Measurements from ENCODE around the gene REXO1.
"Not testable (repeated sequence)": the region's sequence is repeated elsewhere in the genome, so short reads cannot be mapped to it uniquely, and the experiment has no call there.

Gene REXO1

DNA sequence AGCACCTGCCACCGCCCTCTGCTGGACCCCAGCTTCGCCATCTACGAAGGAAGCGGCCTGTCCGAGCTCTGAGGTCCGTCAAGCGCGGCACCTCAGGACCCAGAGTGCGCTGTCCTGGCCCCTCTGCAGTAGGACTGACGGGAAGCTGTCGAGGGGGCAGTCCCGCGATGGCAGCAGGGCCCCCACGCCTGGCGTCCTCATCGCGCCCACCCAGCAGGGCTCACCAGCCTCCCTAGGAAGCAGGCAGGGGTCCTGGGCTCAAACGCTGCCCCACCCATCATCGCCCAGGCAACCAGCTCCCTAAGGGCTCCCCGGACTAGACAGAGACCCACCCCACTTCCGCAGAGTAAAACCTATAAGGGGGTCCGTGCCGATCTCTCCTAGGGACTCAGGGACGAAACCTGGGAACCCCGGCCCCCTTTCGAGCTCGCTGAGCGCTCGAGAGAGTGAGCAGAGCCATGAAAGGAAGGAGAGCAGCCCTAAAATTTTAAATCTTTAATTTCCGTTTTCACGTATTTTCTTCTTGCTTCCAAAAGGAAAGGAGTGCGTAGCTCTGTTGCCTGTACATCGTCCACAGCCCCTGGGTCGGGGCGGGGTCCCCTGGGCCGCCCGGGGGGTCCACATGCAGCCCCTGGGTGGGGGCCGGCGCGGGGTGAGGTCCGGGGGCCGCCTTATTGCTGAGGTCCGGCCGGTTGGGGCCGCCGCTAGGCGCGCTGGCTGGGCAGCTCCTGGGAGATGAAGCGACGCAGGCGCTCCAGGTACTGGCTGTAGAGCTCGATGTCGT, 28.4 kb upstream of the REXO1 start:
- not testable (repeated sequence) for DNase-seq

DNA sequence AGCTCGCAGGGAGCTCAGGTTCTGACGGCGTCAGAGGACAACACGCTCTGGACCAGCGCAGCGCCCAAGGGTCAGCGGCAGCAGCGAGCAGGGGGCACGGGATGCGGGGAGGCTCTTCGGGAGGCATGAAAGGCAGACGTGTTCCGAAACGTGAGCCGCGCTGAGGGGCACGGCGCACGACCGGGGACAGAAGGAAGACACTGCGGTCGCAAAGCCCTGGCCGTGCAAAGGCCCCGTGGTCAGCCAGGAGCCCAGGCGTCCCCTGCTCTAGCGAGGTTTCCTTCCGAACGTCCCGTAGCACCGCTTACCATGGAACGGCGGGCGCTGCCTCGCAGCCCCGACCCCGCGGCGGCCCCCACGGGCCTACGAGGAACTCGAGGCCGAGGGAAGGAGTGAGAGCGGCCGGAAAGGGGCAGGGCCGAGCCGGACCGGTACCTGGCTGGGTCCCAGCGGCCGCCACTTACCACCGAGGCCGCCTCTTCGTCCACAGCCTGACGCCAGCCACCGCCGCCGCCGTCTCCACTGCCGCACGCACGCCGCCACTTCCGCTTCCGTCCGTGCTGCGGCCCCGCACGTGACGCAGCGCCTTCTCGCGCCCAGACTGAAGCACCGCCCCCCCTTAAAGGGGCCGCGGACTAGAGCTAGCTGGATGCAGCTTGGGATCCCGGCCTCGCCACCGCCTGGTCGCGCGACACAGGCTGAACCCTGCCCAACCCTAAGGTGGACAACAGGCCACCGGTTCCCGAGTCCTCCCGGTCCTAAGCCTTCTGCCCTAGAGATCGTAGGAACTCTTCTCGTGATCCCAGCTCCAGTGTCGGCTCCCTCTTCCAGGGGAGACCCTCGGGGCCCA, 27.6 kb upstream of the REXO1 start:
- peak; percentile 92 for DNase-seq

DNA sequence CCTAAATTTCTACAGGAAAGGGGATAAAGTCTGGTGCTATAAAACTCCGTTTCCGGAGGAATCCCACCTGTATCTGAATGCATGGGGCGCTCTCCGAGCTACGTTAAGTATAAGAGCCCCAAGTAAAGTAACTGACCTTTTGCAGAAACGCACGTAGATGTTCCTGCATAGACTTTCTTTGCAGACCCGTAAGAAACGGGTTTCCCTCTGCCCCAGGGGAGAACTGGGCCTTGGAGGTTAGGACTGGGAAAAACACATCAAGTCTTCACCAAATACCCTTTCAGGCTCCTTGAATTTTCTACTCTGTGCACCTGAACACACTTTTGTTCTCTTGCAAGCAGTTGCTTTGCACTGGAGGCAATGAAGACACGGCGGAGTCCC, 27.0 kb upstream of the REXO1 start:
- not testable (repeated sequence) for DNase-seq

DNA sequence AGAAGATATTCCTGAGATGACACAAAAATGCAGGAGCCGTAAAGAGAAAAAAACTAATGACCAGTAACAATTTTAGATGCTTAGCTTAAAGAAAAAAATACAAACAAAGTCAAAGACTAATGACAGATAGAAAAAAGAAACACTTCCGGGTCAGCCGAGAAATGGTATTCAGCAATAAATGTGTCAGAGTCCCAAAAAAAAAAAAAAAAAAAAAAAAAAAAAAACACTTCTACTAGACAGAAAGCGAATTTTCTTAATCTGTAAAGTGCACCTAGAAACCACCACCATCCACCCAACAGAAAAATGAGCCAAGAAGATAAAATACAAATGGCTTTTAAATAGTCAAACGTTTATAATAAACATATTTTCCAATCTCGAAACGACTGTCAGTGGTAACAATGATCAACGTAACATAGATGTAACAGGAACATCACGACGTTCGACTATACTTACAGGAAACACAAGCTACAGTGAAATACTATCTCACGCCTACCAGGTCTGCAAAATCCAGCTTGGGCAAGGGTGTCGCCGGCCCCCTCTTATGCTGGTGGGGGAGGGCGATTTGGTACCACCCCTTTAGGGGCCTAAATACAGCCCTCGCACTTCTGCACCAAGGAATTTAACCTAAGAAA, 26.4 kb upstream of the REXO1 start:
- no peak for DNase-seq

DNA sequence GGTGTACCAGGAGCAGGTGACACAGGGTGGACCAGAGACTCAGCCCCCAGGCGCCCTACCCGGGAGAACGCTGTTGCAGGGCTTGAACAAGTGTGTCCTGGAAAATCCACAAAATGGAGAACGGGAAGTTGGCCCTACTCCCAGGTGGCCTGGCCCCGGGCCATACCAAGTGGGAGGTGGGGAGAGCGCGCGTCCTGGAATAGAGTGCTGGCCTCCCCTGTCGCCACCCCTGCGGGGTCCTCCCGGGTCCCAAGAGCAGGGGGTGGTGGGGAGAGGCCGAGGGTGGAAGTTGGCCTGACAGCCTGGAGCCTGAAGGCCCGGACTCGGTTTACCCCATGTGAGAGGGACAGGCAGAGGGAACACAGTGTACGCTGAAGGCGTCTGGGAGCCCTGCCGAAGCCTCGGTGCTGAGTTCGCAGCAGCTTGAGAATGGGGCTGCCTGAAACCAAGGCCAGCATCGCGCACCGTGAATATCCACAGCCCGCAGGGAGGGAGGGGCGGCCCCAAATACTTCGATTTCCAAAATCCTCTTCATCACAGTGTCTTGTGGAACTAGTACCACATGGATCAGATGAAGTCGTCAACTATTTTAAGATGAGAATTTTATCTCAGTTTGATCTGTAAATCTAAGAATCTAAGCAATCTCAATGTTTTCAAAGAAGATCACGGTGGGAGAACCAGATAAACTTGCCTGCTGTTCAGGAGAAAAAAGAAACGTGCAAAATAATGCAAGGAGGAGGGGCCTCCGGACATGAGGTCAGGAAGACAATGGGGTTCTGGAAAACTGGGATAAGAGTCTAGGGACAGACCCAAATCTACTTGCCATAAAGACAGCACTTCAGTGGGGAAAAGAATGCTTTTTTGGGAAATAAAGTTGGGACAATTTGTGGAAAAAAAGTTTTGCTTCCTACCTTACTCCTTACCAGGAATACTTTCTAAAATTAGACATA, 25.5 kb upstream of the REXO1 start:
- peak; percentile 59 for DNase-seq

DNA sequence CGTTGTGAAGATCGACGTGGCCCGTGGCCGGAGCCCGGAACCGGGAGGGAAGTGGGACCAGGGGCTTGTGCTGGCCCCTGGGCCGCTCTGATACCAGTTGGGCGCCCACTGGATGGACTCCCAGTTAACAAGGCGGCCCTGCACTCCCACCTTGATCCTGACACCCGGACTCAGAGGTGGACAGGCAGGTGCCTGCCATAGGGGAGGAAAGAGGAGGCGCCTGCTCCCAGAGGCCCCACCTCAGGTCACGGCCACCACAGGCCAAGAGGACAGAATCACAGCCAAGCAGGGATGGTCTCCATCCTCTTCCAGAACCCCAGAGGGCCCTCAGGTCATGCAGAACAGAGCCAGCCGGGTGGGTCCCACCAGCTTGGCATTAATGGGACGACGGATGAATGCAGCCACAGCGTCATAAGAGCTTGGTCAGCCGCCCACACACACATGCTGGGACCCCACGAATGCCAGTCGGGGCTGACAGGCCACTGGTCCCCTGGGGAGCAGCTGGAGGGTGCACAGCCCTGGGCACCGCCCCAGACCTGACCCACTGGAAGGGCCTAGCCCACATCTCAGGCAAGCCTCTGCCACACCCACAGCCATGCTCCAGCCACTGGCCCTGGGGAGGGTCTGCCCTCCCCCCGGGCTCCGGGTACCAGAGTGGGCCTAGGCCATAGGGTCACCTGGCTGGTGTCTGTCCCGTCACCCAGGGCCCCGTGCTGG, 24.7 kb upstream of the REXO1 start:
- no peak for DNase-seq

DNA sequence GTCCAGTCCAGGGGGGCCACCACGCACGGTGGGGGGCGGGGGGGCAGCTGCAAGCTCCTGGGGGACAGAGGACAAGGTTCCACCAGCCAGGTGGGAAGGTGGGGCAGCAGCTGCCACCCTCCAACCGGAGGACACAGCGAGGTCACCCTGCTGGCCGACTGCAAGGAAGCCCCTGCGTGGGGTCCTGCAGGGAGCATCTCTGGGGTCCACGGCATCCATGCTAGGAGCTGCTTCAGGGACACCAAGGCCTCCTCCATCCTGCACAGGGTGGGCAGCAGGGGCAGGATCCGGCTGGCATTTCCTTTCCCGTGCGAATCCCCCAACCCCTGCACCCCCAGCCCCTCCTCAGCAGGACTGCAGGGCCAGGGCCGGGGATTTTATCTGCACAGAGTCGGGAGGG, 23.3 kb upstream of the REXO1 start:
- DNase-seq, result no peak

DNA sequence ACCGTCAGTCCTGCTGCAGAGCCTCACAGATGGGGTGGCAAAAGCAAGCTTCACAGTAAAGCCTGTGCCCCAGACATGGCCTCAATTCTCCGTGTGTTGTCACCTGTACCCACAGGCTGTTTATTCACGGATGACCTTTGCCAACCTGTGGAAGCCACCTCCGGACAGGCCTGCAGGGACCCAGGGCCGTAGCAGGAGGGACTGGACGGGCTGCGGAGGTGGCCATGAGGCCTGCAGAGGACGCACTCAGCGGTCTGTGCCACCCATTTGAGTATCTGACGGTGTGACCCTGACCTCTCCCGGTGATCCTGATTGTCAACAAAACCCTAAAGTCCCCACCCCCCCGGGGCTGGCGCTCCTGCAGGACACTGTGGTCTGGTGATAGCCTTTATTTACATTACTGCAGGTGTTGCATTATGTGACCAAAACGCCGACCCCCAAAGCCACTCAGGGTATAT, 22.9 kb upstream of the REXO1 start:
- DNase-seq, result no peak

DNA sequence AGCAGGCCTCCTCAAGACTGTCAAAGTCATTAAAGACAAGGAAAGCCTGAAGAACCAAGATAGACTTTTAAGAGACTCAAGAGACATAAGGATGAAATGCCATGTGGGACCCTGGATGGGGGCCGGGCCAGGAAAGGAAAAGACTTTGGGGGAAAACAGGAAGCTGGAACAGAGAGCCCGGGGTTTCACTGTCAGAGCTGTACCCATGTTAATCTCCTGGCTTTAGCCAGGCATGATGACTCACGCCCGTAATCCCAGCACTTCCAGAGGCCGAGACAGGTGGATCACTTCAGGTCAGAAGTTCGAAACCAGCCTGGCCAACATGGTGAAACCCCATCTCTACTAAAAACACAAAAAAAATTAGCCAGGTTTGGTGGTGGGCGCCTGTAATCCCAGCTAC, 20.7 kb upstream of the REXO1 start:
- no peak for DNase-seq

DNA sequence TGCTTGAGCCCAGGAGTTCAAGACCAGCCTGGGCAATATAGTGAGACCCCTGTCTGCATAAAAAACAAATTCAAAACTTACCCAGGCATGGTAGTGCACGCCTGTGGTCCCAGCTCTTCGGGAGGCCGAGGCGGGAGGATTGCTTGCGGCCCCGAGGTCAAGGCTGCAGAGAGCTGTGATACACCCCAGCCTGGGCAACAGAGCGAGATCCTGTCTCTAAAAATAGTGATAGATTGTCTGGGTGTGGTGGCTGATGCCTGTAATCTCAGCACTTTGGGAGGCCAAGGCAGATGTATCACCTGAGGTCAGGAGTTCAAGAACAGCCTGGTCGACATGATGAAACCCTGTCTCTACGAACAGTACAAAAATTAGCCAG, 19.1 kb upstream of the REXO1 start:
- no peak for DNase-seq

DNA sequence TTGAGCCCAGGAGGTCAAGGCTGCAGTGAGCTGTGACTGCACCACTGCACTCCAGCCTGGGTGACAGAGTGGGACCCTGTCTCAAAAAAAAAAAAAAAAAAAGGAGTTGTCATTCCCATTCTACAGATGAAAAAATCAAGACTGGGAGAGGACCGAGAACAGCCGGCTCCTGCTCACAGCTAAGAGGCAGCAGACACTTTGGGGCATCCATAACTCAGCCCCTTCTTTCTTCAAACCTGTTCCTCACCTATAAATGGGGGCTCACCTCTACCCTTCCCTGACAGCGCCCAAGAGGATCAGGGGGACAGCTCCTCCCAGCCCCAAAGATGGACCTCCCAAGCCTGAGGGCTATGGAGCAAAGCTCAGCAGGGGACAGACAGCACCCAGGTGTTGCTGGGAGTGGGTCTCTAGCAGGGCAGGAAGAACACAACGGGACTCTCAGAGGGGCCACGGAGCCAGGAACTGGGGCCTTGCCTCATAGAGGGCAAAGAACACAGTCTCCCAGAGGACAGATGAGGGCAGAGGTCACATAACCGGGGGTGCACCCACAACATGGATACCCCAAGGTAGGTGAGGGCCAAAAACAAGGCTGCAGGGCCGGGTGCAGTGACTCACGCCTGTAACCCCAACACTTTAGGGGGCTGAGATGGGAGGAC, 18.5 kb upstream of the REXO1 start:
- no peak for DNase-seq

DNA sequence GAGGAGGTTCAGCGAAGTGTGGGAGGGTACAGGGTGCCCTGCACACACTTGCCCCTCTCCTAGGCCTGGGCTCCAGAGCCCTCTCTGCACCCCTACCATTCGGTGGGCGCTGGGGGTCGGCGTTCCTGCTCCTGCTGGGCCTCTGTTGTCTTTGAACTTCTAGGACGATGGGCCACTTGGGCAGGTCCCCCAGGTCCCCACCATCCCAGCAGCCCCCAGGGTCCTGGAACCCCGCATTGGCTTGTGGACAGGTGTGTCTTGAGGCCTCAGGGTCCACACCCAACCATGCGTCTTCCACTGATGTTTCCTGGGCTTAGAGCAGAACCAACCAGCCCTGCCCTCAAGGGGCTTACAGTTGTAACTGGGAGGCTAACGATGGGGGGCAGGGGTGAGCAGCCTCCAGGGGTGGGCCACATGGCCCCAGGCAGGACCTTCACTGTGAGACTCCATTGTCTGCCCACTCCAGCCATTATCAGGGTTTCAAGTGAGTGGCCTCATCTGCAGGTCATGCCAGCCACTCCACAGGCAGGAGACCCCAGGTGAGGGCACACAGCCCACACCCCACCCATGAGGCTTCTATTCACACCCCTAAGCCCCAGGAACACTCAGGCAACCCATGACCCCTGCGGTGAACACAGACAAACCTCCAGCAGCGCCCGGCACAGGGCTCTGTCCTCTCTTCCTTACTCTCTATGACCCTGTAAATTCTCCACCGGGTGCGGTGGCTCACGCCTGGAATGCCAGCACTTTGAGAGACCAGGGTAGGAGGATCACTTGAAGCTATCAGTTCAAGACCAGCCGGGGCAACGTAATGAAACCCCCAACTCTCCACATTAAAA, 17.1 kb upstream of the REXO1 start:
- no peak for DNase-seq

DNA sequence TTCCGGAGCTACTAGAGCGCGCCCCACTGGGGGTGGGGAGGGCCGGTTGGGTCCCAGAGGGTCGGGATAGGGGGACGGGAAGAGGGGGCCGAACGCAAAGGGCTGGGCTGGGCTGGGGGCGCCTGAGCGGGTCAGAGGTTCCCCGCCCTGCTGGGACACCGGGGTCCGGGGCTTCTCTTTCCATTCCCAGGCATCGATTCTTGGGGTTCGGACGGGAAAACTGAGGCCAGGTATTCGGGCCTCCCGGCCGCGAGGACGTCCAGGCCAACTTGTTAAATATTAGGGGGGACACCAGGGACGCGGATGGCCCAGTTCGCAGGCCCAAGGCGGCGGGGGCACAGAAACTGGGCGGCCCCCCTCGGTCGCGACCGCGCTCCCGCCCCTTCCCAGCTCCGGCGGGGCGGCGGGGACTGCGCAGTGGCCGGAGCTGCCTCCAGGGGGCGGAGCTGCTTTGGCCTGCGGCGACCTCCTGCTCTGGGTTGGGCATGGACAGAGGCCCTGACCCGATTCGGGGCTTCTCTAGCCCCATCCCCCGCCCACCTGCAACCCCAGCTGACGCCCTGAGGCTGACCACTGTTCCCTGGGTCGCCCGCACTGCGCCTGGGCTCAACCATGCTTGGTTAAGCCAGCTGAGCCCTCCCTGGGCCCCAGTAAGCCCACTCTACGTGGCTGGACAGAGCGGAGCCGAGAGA, 16.3 kb upstream of the REXO1 start:
- DNase-seq, result peak; percentile 88

DNA sequence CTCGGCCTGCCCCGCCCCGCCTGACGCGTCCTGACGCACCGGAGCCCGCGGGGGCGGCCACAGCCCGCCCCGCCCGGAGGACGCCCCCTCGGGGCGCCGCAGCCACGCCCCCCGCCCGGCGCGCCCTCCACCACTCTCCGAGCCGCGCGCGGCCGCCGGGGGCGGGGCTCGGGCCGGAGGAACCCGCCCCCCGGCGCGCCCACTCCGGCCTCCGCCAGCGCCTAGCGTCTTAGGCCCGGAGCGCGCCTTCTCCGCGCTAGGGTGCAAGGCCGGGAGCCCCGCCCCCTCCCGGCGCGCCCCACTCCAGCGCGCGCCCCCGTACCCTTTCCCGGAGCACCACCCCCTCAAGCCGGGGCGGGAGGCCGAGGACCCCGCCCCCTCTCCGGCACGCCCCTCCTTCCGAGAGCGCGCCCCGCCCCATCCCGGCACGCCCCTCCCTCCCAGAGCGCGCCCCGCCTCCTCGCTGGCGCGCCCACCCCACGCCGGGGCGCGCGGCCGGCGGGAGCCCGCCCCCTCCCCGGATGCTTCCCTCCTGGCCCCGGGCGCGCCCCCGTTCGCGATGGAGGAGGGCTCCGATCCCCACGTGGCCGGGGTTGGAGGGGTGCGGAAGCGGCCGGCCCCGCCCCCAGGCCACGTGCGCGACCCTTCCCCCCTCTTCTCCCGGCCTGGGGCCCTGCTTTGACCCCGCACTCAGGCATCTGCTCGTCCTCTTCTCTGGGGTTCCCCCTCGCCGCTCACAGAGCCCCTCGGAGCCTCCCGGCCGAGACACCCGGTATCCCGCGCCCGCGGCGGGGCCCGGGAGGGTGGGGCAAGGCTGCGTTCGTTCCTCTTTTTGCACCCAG, 15.6 kb upstream of the REXO1 start:
- DNase-seq, result peak; percentile 97

DNA sequence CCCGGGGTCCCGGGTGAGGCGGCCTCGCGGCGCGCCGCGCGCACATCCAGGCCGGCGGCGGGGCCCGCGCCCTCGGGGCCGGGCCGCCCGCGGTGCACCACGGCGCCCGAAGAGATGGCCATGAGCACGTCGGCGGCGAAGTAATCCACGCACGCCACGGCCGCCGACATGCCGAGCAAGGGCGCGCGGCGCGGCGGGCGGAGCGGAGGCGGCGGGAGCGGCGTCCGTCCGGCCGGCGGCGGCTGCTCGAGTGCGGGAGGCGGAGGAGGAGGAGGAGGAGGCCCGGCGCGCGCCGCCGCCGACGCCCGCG, 15.0 kb upstream of the REXO1 start, which contains the start of gene KLF16:
TSS of gene KLF16 (minus strand) at position 252 of the 310 bp plus-strand sequence. CDS start at position 170, 82 bp downstream.
- DNase-seq, result no peak

DNA sequence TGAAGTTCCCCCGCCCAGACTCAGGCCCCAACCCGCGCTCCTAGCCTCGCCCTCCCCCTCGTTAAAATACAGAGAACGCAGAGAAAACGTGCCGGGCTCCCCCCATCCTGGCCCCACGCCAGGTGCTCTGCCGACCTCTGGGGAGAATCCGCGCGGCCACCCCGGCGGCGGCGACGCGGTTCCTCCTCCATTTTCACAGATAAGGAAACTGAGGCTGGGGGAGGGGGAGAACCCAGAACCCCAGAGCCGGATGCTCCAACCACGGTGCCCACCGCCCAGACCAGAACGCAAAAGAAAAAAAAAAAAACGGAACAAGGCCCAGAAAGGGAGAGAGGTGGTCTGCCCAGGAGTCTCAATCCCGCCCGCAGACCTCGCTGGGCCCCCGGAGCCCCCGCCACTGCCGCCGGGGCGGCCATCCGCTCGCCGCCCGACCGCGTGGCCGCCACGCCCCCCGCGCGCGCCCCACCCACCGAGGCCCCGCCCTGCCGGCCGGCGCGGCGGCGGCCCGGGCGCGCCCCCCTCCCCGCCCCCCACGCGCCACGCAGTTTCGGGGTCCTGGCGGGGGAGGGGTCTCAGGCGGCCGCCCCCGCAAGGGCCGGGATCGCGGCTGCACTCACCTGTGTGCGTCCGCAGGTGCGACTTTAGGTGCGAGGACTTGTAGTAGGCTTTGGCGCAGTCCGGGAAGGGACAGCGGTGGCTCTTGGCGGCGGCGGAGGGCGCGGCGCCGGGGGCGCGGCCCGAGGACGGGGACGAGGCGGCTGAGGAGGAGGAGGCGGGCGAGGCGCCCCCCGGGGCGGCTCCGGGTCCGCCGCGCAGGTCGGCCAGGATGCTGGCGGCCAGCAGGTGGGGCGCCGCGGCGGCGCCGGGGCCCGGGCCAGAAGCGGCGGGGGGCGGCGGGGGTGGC, 14.4 kb upstream of the REXO1 start:
- peak; percentile 82 for DNase-seq

DNA sequence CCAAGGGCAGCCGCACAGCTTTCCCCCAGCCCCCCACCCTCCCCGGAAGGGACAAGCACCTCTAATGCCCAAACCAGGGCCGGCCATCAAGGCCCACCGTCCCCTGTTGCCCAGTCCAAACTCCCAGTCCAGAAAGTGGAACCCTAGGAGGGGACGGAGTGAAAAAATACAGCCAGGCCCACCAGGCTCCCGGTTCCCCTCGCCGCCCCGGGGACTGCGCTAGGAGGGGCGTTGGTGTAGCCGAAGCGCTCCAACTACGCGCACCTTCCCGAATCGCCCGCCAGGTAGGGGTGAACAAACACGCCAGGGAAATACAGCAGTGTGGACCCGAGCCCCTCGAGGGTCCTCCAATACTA, 13.8 kb upstream of the REXO1 start:
- DNase-seq, result no peak

DNA sequence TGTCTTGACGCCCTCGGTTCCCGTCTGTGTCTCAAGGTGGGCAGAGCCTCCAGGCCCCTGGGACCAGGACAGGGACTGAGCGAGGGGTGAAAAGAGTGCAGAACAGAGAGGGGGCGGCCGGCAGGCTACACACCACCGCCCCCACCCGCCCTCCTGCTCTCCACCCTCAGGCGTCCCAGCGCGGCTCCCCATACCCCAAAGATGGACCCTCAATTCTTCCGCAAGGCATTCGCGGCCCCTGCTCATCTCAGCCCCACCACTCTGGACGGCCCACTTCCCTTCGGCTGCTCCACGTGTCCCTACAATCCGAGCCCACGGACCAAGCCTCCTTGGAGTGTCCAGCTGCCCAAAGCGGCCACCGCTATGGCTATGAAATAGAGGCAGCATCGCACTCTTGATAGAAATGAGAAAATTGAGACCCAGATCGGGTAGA, 13.3 kb upstream of the REXO1 start:
- no peak for DNase-seq
